Type B pancreatic cell (in vitro differentiated cells): Measurements from ENCODE around the gene AHRR. TPM values are rescaled to one million over a fixed set of nuclear protein-coding genes. Genes with fewer than 3 reads are reported as not detected.
"Not testable (repeated sequence)": the region's sequence is repeated elsewhere in the genome, so short reads cannot be mapped to it uniquely, and the experiment has no call there.

Experiments used
- DNase-seq: peaks from one replicate; pipeline ENCODE4 v3.0.0; 2021; ENCODE audit warnings: mixed read lengths; ENCODE audit not compliant: unreplicated experiment; ENCODE audit errors: extremely low spot score
- H3K27ac Mint-ChIP-seq: 2 replicates; pipeline ENCODE4 v1.8.0; 2021; ENCODE audit warnings: mild to moderate bottlenecking, mixed read lengths
- H3K27me3 Mint-ChIP-seq: 2 replicates; pipeline ENCODE4 v1.8.0; 2021; ENCODE audit warnings: mixed read lengths
- H3K36me3 Mint-ChIP-seq: 2 replicates; pipeline ENCODE4 v1.8.0; 2021; ENCODE audit warnings: mixed read lengths
- H3K4me1 Mint-ChIP-seq: one replicate; pipeline ENCODE4 v1.8.0; 2021; ENCODE audit warnings: mixed read lengths; ENCODE audit not compliant: unreplicated experiment
- H3K4me3 Mint-ChIP-seq: 2 replicates; pipeline ENCODE4 v1.8.0; 2021; ENCODE audit warnings: mild to moderate bottlenecking, mixed read lengths
- H3K9me3 Mint-ChIP-seq: 2 replicates; pipeline ENCODE4 v1.8.0; 2021; ENCODE audit warnings: mixed read lengths
- CTCF ChIP-seq: fragments of 200-600 bp; sonication (generic); conservative IDR thresholded peaks from 2 replicates; pipeline ENCODE4 v1.5.0; 2021; ENCODE audit warnings: antibody characterized with exemption, mild to moderate bottlenecking
- total RNA-seq: library from RNA; stranded (reverse); gene quantifications from 2 replicates; pipeline ENCODE4 v1.2.1, GENCODE V29; 2021; ENCODE audit warnings: low replicate concordance

Gene AHRR
- total RNA-seq, 1 donor from 2014 or later: 13.4 TPM

- peak; percentile 34 for DNase-seq
- peaks cover 13% of the 10 kb centered on the region for H3K4me1 Mint-ChIP-seq
- H3K27me3 Mint-ChIP-seq: peaks cover 6% of the 10 kb centered on the region
- H3K9me3 Mint-ChIP-seq: peaks cover 7% of the 10 kb centered on the region
- peak overlapping the region; percentile 10 for H3K4me3 Mint-ChIP-seq
- H3K36me3 Mint-ChIP-seq: peaks cover 11% of the 10 kb centered on the region
- peak overlapping the region; percentile 26 for H3K27ac Mint-ChIP-seq
- no peak for TF ChIP-seq CTCF
Measured at GRCh38 chr5:378976-379742, 57.6 kb downstream of the AHRR start.

- Mint-ChIP-seq H3K36me3 (peaks cover 16% of the 10 kb centered on the region), H3K9me3 (peaks cover 7% of the 10 kb centered on the region), H3K4me1 (peaks cover 5% of the 10 kb centered on the region), H3K27me3 (no peaks in the 10 kb centered on the region), H3K27ac (no peak overlapping the region), H3K4me3 (no peak overlapping the region)
- DNase-seq: peak; percentile 18
- TF ChIP-seq CTCF: no peak
Measured at GRCh38 chr5:380701-381309, 59.3 kb downstream of the AHRR start.

- Mint-ChIP-seq H3K4me3 (no peak overlapping the region), H3K4me1 (peaks cover 10% of the 10 kb centered on the region), H3K9me3 (peaks cover 7% of the 10 kb centered on the region), H3K27ac (no peak overlapping the region), H3K27me3 (no peaks in the 10 kb centered on the region), H3K36me3 (peaks cover 23% of the 10 kb centered on the region)
- no peak for TF ChIP-seq CTCF
- DNase-seq: no peak
Measured at GRCh38 chr5:383066-383465, 61.6 kb downstream of the AHRR start.

- TF ChIP-seq CTCF: no peak
- Mint-ChIP-seq H3K36me3 (peaks cover 24% of the 10 kb centered on the region), H3K9me3 (peaks cover 7% of the 10 kb centered on the region), H3K27ac (no peak overlapping the region), H3K4me1 (peaks cover 5% of the 10 kb centered on the region), H3K4me3 (no peak overlapping the region), H3K27me3 (no peaks in the 10 kb centered on the region)
- DNase-seq: no peak
Measured at GRCh38 chr5:383621-384020, 62.1 kb downstream of the AHRR start.

GRCh38 chr5:384576-384975 lies 63.1 kb downstream of the AHRR start:
- H3K4me1 Mint-ChIP-seq, H3K4me3 Mint-ChIP-seq, H3K27ac Mint-ChIP-seq, H3K9me3 Mint-ChIP-seq, H3K27me3 Mint-ChIP-seq: not testable (repeated sequence)
- peaks cover 21% of the 10 kb centered on the region for H3K36me3 Mint-ChIP-seq
- DNase-seq: peak; percentile 22

GRCh38 chr5:385321-385720 lies 63.8 kb downstream of the AHRR start:
- Mint-ChIP-seq H3K4me1 (peaks cover 10% of the 10 kb centered on the region), H3K27ac (no peak overlapping the region), H3K4me3 (no peak overlapping the region), H3K27me3 (no peaks in the 10 kb centered on the region), H3K9me3 (peaks cover 7% of the 10 kb centered on the region), H3K36me3 (peaks cover 19% of the 10 kb centered on the region)
- TF ChIP-seq CTCF: no peak
- DNase-seq: no peak
